NCI-H748 (cell line): ENCODE measurements around the gene ECHDC3.
"Not testable (repeated sequence)": the region's sequence is repeated elsewhere in the genome, so short reads cannot be mapped to it uniquely, and the experiment has no call there.

Experiments used
- DNase-seq: peaks from one replicate; lab custom pipeline; 2025; ENCODE audit not compliant: unreplicated experiment; lab: John Stamatoyannopoulos, UW

ECHDC3 gene, protein sequence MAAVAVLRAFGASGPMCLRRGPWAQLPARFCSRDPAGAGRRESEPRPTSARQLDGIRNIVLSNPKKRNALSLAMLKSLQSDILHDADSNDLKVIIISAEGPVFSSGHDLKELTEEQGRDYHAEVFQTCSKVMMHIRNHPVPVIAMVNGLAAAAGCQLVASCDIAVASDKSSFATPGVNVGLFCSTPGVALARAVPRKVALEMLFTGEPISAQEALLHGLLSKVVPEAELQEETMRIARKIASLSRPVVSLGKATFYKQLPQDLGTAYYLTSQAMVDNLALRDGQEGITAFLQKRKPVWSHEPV

DNA sequence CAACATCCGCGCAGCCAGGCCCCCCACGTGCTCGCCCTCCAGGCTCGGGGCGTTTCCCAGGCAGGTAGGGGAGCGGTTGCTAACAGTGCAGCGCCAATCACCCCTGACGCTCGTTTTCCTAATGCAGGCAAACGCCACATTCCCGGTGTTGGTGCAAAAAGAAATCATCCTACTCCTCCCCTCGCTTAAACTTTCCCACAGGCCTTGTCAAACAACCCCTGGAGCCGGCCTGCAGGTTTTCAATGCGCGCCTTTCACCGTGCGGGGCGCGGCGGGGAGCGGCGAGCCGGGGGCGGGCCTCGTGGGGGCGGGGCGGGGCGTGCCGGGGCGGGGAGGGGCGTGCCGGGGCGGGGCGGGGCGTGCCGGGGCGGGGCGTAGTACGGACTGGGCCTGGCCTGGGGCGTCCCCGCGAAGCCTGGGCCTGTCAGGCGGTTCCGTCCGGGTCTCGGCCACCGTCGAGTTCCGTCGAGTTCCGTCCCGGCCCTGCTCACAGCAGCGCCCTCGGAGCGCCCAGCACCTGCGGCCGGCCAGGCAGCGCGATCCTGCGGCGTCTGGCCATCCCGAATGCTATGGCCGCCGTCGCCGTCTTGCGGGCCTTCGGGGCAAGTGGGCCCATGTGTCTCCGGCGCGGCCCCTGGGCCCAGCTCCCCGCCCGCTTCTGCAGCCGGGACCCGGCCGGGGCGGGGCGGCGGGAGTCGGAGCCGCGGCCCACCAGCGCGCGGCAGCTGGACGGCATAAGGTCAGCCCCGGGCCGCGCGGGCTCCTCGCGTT is at the start of gene ECHDC3:
Gene ECHDC3, plus strand, starts transcription at position 374 of the 770 bp plus-strand sequence. Its CDS starts 195 bp downstream, at position 569.
- peak; percentile 67 for DNase-seq

DNA sequence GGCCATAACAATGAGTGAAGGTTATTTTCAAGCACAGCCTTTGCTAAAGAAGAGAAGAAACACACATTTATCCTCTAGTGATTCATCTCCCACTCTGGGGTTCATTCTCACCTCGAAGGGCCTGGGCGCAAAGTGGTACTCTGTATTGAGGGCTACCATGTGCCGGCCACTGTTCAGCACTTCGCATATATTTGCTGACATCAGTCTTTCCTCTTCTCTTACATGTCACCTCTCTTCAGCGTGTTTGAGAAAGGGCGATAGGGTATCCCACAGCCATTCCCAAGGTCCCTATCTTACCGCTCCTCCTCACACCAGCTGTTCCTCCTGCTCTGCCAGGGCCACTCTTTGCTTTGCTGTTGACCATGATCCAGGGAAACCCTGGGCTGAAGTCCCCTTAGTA is 48.8 kb upstream of the ECHDC3 start:
- DNase-seq: no peak

DNA sequence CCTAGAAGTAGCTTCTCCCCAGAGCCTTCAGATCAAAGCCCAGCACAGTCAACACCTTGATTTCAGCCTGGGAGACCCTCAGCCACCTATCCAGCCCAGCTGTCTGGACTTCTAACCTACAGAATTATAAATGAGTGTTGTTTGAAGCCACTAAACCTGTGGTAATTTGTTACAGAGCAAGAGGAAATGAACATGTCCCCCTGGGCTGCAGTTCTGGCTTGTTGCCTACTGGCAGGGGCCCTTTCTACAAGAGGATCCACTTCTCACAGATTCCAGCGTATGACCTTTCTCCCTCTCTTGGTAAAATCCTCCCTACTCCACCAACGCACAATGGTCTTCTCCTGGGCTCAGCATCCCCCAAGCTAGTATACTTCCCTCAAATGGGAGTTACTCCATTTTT is 46.4 kb upstream of the ECHDC3 start:
- no peak for DNase-seq

DNA sequence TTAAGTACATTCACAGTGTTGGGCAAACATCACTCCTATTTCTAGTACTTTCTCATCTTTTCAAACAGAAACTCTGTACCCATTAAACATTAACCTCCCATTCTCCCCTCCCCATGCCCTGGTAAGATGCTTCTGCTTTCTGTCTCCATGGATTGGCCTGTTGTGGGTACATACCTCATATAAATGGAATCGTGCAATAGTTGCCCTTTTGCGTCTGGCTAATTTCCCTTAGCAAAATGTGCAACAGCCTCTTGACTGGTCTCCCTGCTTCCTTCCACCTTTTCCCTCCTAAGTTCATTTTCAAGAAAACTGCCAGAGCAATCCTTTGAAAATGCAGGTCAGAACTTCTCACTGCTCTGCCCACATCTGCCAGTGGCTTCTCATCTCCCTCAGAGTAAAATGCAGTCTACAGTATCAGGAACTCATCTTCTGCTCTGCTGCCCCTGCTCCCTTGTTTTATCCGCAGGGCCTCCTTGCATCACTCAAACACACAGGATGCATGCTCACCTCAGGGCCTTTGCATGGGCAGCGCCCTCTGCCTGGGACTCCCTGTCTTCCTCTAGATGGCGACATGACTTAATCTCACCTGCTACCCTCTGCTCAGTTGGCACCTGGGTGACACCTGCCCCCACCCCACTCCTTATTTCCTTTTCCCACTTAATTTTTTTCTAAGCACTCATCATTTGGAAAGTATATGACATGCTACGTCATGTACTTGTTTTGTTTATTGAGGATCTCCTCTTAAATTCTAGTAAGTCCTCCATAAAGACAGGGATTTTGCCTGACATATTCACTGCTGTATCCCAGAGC is 44.3 kb upstream of the ECHDC3 start:
- DNase-seq: no peak

DNA sequence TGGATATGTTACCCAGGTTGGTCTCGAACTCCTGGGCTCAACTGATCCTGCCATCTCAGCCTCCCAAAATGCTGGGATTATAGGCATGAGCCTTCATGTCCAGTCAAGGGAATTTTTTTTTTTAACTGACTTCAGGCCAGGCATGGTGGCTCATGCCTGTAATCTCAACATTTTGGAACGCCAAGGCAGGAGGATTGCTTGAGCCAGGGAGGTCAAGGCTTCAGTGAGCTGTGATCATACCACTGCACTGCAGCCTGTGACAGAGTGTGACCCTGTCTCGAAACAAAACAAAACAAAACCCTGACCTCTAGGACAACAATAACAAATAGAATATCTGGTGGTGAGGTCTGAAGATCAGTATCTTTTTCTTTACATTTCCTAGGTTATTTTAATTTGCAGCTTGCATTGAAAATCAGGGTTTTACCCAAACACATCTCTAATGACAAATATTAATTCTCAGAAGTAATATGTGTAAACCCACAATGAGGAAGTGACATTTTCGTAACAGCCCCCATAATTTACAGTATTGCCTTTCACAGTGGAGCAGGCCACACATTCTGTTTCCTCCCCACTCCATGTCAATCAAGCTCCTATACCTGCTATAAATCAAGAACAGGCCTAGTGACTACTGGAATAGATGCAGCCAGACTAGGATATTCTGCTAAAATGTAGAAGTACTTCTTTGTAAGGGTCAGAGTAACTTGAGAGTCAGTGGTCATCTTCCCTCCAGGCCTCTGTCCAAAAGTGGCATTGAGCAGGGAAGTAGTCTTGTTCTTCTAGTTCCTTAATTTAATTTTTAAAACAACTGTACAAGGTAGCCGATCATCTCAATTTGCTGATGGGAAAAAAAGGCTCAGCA is 43.3 kb upstream of the ECHDC3 start:
- no peak for DNase-seq

DNA sequence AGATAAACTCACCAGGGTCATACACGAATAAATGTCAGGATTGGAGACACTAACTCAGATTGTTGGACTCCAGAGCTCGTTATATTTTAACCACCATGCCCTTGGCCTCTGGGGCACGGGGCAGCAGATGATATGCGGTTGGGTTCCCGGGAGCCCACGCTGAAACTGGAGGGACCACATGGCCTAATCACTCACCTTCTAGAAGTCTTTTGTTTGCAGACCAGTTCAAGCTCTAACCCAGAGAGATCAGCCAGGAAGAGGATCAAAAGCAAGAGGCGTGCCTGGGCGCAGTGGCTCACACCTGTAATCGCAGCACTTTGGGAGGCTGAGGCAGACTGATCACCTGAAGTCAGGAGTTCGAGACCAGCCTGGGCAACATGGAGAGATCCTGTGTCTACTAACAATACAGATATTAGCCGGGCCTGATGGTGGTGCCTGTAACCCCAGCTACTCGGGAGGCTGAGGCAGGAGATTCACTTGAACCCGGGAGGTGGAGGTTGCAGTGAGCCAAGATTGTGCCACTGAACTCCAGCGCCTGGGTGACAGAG is 42.6 kb upstream of the ECHDC3 start:
- DNase-seq: no peak

DNA sequence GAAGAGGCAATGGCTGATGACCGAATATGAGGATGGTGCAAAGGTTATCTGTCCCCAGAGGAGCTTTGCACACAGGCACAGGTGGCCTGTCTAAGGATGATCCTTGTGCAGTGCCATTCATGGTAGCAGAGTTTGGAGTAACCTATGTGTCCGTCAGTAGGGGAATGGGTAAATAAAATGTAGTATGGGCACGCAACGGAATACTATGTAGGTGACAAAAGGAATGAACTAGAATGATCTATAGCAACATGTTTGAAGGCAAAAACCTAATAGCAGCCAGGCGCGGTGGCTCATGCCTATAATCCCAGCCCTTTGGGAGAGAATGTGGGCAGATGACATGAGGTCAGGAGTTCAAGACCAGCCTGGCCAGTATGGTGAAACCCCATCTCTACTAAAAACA is 41.6 kb upstream of the ECHDC3 start:
- DNase-seq: no peak

DNA sequence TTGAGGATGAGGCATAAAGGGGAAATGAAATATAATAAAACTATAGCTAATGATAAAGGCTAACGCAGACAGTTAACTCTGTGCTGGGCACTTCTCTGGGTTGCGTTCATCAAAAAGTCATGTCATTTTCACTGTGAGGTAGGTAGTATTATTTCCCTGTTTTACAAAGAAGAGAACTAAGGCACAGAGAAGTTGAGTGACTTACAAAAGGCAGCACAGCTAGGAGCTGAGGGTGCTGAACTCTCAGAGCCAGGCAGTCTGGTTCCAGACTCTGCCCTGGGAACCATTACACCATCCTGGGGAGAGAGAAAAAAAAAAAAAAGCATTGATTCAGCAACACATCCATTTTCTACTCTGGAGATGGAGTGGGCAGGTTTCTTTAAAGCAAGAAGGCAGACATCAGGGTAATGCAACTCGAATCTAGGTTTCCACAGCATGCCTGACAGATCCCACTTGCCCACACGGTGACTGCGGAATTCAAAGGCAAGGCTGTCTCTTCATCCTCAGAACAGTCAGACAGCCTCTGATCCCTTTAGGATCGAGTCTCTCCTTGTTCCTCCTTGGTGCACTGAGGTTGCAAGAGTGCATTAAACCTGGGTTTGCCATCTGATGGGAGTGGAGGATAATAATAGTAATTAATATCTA is 40.6 kb upstream of the ECHDC3 start:
- no peak for DNase-seq

DNA sequence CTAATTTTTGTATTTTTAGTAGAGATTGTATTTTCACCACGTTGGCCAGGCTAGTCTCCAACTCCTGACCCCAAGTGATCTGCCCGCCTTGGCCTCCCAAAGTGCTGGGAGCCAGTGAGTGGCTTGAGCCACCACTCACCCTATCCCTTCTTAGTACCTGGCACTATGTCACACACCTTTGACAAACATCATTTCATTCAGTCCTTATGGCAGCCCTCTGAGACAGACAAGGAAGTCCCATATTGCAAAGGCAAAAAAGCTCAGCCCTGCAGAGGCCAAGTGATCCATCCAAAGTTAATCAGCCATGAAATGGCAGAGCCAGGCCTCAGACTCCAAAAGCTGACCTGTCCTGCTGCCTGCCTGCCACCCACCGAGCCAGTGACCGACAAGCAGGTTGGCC is 39.9 kb upstream of the ECHDC3 start:
- no peak for DNase-seq

DNA sequence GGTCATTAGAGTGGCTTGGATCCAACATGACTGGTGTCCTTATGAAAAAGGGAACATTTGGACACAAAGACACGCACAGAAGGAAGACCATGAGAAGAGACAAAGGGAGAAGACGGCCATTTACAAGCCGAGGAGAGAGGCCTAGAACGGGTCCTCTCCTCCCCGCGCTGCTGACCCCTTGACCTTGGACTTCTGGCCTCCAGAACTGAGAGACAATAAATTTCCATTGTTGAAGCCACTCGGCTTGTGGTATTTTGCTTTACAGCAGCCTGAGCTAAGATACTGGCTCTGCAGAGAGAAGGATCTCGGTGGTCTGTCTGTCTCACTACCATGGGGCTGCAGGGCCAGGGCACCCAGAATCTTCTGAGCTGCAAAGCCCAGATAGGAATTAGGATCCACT is 38.1 kb upstream of the ECHDC3 start:
- DNase-seq: no peak

DNA sequence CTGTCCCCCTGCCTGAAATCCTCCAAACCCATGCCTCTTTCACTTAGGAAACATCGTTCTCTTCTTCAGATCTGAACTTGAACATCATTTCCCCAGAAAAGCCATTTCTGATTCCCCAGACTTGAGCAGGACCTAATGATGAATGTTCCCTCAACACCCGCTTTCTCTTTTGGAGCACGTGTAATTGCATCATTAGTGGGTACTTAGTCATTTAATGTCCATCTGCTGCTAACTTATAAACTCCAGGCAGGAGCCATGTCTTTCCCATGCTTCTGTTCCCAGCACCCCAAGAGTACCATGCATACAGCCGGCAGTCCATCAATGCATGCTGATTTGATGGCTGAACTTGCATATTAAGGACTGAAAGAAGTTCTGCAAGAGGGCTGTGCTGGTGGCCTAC is 36.5 kb upstream of the ECHDC3 start:
- no peak for DNase-seq

DNA sequence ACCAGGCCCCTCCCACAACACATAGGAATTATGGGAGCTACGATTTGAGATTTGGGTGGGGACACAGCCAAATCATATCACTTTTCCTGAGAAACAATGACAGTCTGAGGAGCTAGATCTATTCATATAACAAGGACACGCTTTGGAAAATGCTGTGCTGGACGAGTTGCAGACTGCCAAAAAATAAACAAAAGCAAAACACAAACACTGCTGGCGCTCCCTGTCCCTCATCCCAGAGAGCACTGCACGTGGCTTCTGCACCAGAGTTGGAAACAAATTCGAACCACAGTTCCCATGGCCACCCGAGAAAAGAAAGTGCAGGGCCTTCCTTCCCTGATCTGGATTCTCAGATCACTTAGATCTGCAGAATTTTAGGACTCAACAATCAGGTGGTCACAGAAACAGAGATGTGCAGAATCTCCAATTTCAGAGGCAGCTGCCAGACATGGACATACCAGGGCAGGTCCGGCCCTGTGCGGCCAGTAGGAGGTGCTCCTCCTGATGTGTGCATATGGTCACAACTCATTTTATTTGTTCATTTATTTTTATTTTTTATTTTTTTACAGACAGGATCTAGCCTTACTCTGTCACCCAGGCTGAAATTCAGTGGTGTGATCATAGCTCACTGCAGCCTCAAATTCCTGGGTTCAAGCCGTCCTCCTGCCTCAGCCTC is 35.2 kb upstream of the ECHDC3 start:
- DNase-seq: no peak

DNA sequence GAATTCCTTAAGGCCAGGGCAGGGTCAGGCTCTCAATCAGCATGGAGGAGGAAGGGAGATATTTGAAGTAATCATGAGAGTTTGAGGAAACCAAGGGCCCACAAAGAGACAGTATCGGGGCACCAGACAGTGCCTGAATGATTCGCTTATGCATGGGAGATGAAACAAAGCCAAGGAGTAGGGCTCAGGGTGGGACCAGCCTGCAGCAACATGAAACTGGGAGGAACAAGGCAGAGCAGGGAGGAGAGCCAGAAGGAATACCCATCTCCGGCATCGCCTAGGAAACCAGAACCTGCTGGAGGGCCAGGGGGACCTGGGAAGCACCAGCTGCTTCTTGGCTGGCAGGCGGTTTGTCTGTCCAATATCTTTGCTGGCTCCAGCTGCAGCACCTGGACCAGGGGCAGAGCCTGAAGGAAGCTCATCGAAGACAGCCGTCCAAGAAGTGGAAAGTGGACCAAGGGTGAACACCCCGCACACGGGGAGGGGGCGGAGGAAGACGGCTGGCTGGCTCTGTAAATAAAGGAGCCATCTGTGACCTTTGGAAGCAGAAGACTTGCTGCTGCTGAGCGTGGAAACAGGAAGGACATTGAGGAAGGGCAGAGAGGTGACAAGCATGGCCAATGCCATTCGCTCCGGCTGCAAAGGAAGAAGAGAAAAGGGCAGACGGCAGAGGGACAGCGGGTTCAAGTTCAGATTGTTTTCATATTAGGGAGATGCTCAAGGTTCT is 34.4 kb upstream of the ECHDC3 start:
- peak; percentile 5 for DNase-seq

DNA sequence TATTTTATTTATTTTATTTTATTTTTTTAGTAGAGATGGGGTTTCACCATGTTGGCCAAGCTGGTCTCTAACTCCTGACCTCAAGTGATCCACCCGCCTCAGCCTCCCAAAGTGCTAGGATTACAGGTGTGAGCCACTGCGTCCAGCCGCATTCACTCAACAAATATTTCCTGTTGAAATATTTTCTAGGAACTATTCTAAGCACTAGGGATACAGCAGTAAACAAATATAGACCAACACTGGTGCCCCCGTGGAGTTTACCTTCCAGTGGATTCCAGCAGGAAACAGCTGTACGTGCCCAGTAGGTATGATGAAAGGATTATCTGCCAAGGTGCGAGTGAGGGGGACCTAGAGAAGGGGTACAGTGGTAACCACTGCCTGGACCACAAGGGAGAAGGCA is 33.4 kb upstream of the ECHDC3 start:
- DNase-seq: not testable (repeated sequence)

DNA sequence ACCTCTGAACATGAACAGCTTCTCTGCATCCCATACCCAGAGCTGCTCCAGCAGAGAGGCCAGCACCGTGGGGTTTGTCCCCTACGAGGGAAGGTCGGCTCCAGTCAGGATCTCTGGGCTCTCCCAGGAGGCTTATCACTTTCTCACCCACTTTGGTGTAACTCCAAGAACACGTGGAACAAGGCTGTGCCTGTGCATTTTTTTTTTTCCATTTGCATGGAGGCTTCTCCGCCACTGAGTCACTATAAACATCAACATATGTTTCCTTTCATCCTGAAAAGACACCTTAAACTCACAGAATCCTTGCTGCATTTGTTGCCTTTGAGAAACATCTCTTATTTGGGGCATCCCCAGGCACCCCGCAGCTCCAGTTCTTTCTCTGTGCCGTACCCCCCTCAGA is 29.4 kb upstream of the ECHDC3 start:
- no peak for DNase-seq

DNA sequence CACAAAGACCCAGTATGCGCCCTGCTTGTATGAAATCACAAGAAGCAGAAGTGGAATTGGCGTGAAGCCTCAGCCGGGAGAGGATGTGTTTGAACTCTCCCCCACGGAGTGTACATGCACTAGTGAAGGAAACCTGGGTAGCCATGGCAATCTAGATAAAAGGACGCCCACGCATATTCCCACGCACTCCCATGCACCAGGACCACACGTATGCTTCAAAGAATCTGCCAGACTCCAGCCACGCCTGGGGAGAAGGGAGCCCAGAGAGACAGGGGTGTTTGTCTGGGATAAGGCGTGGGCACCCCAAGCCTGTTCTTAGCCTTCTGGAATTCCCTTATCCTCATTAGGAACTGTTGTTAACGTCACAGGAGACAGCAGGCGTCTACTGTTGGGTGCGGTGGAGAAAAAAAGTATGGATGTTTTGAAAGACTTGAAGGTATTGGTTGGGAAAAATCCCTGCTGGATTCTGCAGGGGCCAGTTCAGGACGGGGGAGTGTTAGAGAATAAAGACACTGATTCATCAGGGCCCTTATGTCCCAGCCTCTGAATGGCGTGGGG is 28.9 kb upstream of the ECHDC3 start:
- peak; percentile 3 for DNase-seq

DNA sequence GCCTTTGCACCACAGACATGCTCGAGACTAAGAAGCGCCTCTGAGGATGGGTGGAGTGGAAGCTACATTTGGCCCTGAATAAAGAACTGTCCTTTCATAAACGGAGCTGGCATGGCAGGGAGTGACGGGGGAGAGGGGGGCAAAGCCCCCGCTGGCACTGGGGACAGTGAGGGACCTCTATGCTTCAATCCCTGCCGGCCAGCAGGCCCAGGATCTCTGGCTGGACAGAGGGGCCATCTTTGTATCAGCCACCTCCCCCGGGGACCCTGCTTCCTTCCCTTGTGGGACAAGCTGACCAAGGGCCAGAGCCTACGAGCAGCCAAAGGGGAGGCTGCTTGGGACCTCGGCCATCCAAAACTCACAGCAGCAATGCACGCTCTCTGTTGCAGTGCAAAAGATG is 28.2 kb upstream of the ECHDC3 start:
- DNase-seq: no peak

DNA sequence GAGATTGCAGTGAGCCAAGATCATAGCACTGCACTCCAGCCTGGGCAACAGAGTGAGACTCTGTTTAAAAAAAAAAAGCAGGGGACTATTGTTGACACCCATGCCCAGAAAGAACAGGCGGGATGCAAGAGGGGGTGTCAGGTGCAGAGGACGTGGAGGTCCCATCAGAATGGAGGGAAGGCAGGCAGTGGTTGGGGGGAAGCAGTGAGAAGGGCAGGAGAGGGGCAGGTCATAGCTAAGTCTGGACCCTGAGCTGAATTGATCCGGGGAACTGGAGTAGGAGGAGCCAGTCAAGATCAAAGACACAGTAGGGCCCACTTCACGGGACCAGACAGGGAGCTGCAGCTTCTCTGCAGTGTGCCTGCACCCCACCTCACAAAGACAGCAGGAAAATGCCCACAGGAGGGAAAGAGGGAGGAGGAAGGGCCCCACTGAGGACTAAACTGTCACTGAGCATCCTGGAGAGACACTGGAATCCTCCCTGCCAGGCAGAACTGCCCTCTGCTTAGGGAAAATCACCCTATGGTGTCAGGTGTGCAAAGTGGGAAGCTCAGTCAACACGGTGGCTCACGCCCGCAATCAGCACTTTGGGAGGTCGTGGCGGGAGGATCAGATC is 27.3 kb upstream of the ECHDC3 start:
- DNase-seq: no peak
